Measurements from ENCODE around the gene VSIG8. TPM values are rescaled to one million over a fixed set of nuclear protein-coding genes. Genes with fewer than 3 reads are reported as not detected.

The VSIG8 gene
- total RNA-seq, 1 donor from 2014 or later, result 8.2 TPM

- DNase-seq, result no peak
Measured at GRCh38 chr1:159828581-159829272, 33.7 kb downstream of the VSIG8 start.

- no peak for DNase-seq
Measured at GRCh38 chr1:159828176-159828575, 34.3 kb downstream of the VSIG8 start.

DNA sequence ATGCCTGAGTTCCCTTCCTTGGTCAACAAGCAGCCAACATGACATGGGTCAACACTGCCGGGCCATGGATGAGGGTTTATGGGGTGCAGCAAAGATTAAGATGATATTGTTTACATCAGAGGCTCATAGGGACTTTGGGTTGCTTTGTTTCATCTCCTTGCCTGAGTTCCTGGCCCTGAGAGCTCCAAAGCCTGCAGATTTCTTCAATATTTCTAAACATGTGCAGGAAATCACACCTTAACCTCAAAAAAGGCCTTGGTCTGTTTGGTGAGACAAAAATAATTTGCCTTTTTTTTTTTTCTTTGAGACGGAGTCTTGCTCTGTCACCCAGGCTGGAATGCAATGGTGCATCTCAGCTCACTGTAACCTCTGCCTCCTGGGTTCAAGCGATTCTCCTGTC is 34.9 kb downstream of the VSIG8 start:
- DNase-seq, result no peak

GRCh38 chr1:159827102-159827490 is 35.4 kb downstream of the VSIG8 start:
- no peak for DNase-seq

- no peak for DNase-seq
Measured at GRCh38 chr1:159826441-159827101, 35.9 kb downstream of the VSIG8 start, which contains the start of gene SLAMF8. SLAMF8 (plus strand) TSS chr1:159826873; CDS start chr1:159826899, 26 bp downstream.

- DNase-seq, result no peak
Measured at GRCh38 chr1:159825564-159825963, 36.9 kb downstream of the VSIG8 start.

GRCh38 chr1:159823406-159823805 is 39.1 kb downstream of the VSIG8 start:
- DNase-seq, result no peak

DNA sequence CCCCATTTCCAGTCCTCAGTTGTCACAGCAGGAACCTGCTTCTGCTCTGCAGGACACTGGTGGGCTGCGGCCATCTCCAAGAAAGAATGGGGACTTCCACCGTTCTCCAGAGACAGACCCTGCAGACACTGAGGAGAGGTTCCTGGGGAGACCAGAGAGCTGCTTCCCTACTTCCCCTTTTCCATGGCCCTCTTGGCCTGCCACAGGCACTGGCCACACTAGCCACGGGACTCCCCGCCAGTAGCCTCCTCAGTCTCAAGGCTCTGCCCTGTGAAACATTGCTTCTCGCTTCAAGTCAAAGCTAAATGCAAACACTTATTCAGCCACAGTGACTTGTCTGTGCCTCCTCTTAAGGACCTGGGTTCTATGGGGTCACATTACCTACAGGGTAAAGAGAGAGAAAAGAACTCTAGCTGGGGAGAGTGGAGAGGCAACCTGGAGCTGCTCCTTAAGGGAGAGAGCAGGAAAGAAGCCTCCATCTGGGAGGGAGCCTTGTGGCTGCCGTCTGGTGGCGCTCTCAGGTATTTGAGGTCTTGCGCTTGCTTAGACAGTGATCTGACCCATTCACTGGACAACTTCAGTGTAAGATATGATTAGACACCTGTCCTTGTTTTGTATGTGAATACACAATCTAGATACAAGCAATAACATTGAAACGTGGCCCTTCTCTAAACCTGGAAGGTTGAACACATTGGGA is 41.1 kb downstream of the VSIG8 start:
- DNase-seq, result no peak

DNA sequence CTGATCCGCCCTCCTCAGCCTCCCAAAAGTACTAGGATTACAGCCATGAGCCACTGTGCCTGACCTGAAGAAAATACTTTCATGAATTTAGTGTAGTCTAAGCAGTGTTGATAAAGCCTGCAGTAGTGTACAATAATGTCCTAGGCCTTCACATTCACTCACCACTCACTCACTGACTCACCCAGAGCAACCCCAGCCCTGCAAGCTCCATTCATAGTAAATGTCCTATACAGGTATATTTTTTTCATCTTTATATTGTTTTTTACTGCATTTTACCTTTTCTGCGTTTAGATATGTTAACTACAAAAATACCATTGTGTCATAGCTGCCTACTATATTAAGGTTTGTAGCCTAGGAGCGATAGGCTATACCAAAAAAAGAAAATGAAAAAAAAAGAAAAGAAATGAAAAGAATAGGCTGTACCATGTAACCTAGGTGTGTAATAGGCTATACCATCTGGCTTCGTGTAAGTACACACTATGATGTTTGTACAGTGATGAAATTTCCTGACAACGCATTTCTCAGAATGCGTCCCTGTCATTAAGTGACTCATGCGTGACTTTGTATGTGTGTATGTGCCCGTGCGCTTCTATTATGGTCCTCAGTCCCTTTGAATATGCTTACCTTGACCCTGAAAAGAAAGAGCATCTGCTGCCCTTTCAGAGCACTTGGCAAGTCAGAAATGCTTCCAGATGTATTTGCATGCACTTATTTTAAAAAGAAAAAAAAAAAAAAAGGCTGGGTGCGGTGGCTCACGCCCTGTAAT is 45.0 kb downstream of the VSIG8 start:
- no peak for DNase-seq

GRCh38 chr1:159815926-159816325 is 46.5 kb downstream of the VSIG8 start:
- no peak for DNase-seq

DNA sequence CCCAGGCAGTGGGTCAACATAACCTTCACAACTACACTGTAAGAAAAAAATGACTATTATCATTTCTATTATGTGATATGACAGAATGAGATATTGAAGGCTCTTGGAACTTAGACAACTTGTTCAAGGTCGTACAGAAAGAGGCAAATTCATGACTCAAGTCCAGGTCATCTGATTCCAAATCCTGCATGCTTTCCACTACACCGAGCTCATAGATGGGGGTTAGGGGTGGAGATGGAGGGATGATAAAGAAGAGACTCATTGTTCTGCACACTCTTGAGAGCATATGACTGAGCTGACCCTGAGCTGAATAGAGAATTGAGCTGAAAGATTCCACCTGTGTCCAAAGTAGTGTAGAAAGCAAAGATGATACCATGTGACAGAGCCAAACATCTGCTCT is 57.5 kb downstream of the VSIG8 start:
- no peak for DNase-seq

Small RNAs within 50 kb of the gene (small RNA-seq; reads per million reads assigned to genes)
- gene MIR4259 (ENCODE audit: low replicate concordance), result not detected
- gene RF00570 (ENCODE audit: low replicate concordance), result 0.14 reads per million

Other genes starting within 250 kb of the VSIG8 start
- gene CRP, start 148.1 kb downstream of the VSIG8 start, total RNA-seq, result not detected
- 11.1 TPM for gene DUSP23, start 81.7 kb downstream of the VSIG8 start, total RNA-seq
- 0.49 TPM for gene FCRL6, start 60.3 kb downstream of the VSIG8 start, total RNA-seq
- gene SLAMF8, start 35.8 kb downstream of the VSIG8 start, total RNA-seq, result 0.20 TPM
- gene CFAP45, start 37.5 kb upstream of the VSIG8 start, total RNA-seq, result 0.59 TPM
- gene TAGLN2, start 62.9 kb upstream of the VSIG8 start, total RNA-seq, result 145 TPM
- gene IGSF9, start 83.0 kb upstream of the VSIG8 start, total RNA-seq, result 8.4 TPM
- gene SLAMF9, start 91.6 kb upstream of the VSIG8 start, total RNA-seq, result not detected
- gene PIGM, start 169.3 kb upstream of the VSIG8 start, total RNA-seq, result 3.5 TPM
- gene KCNJ10, start 207.5 kb upstream of the VSIG8 start, total RNA-seq, result under 0.01 TPM
- gene KCNJ9, start 218.9 kb upstream of the VSIG8 start, total RNA-seq, result not detected
- 11.9 TPM for gene IGSF8, start 236.0 kb upstream of the VSIG8 start, total RNA-seq

Data from skin of body (tissue), 3 donors.